Measurements from ENCODE around the gene RAVER1. TPM values are rescaled to one million over a fixed set of nuclear protein-coding genes. Genes with fewer than 3 reads are reported as not detected.
A peak's percentile ranks its signal among the peaks of the same experiment; 100 is the strongest.

RAVER1 gene
- total and polyA plus RNA-seq, 10 of the 15 experiments (the other 5 are each of a cell fraction or from before 2014, with no cell fraction given), result 0.03 to 87.0 (median 12.1) TPM

DNA sequence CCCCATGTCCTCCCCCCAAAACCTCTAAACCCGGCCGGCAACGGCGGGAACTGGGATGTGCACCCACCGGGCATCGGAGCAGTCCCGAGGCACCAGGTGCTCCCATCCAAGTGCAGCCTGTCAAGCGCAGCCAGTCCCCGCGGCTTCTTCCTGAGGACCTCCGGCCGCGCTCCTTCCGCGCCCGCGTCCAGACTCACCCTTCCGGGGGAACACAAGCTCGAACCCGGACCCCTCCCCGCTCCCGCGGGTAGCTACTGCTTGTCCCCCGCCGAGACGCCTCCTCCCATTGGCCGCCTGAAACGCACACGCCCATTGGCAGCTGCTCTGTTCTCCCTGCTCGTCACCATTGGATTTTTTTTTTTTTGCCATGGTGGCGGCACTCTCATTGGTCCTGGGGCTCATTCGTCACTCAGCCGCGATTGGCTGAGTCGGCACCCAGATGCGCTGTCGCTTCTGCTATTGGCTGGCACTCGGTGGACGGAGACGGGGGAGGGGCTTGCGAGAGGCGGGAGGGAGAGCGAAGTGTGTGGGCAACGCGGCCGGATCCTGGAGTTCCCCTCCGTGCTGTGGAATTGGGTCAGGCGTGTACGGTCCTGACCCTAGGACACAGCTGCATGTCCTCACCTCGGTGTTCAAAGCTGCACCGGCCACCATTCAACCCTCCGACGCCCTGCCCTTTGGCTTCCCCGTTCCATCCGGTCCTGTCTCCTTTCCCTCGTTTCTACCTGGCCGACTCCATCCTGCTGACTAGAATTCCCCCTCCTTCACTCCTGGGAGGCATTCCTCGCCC lies 47.2 kb upstream of the RAVER1 start, which contains the start of gene TYK2 (continued):
- TF ChIP-seq, protein P1, sequence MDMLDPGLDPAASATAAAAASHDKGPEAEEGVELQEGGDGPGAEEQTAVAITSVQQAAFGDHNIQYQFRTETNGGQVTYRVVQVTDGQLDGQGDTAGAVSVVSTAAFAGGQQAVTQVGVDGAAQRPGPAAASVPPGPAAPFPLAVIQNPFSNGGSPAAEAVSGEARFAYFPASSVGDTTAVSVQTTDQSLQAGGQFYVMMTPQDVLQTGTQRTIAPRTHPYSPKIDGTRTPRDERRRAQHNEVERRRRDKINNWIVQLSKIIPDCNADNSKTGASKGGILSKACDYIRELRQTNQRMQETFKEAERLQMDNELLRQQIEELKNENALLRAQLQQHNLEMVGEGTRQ (IDR thresholded peaks at IDR 0.05; ENCODE audit: borderline replicate concordance, low read depth, low read length), result no peak
- TF ChIP-seq PAX8 (IDR thresholded peaks at IDR 0.05) (no peak), MTA3 (IDR thresholded peaks at IDR 0.05; ENCODE audit: borderline replicate concordance, low read length) (no peak), RELA (IDR thresholded peaks at IDR 0.05; ENCODE audit: borderline replicate concordance, partially characterized antibody) (peak; percentile 95), IKZF1 (conservative IDR thresholded peaks at IDR 0.05) (peak; percentile 93), BACH1 (IDR thresholded peaks at IDR 0.05; ENCODE audit: borderline replicate concordance) (peak; percentile 74; the same call in 1 of the 2 replicates)

DNA sequence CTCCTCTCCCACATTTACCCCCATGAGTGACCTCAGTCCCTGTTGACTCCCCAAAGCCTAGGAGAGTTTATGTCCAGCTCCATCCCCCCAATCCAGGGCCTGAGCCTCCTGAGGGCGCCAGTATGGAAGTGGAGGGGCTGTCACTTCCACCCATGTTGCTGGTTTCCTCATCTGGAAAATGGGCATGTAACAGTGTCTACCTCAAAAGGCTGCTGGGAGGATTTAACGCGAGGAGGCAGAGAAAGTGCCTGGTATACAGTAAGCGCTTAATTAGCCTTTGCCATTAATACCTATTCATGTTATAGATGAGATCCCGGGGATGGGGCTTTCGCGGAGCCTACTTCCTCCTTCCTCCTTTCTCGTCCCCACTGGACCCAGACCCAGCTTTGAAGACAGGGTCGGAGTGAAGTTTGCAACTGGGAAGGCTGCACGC lies 46.6 kb upstream of the RAVER1 start:
- in situ Hi-C loops (cut with MboI), result no loop called here
- TSS peak; percentile 95 for BruUV-seq (replicated peaks)
- peaks cover 14% of the 10 kb centered on the region for H3K4me1 ChIP-seq (ENCODE audit: control insufficient read depth, insufficient read depth, low read length)
- no peaks in the 10 kb centered on the region for H4K20me1 ChIP-seq (ENCODE audit: control insufficient read depth, insufficient read depth)
- H3K9me3 ChIP-seq (replicated peaks; ENCODE audit: control insufficient read depth, insufficient read depth, low read length), result no peaks in the 10 kb centered on the region
- 0% methylated on average over 10 of the region's 10 CpGs for WGBS (ENCODE audit: insufficient coverage, insufficient replicate concordance, low lambda C conversion rate, missing lambda C conversion rate)
- peak overlapping the region; percentile 87 for H3K27ac ChIP-seq (ENCODE audit: control insufficient read depth, insufficient read depth)
- TF ChIP-seq LARP7 (IDR thresholded peaks at IDR 0.05) (0 out of 2 replicates have a peak, but pooled peaks have one; percentile 66), CREB1 (IDR thresholded peaks at IDR 0.05; ENCODE audit: low read depth) (no peak), SP1 (IDR thresholded peaks at IDR 0.05; ENCODE audit: low read depth, low read length) (no peak), SPI1 (IDR thresholded peaks at IDR 0.05; ENCODE audit: borderline replicate concordance, insufficient read depth, low read depth, low read length) (no peak), ZNF217 (IDR thresholded peaks at IDR 0.05) (0 out of 2 replicates have a peak, but pooled peaks have one; percentile 50), GATAD2B (conservative IDR thresholded peaks at IDR 0.05; ENCODE audit: low read depth) (0 out of 2 replicates have a peak, but pooled peaks have one; percentile 51), DPF2 (IDR thresholded peaks at IDR 0.05) (peak; percentile 36), IKZF2 (IDR thresholded peaks at IDR 0.05) (peak; percentile 17 to 27; a peak in 1 of 4 replicates), BMI1 (IDR thresholded peaks at IDR 0.05; ENCODE audit: borderline replicate concordance) (0 out of 2 replicates have a peak, but pooled peaks have one; percentile 24), TAF1 (IDR thresholded peaks at IDR 0.05; ENCODE audit: borderline replicate concordance, low read depth, low read length) (no peak), CHD4 (IDR thresholded peaks at IDR 0.05) (no peak), MTA2 (IDR thresholded peaks at IDR 0.05; ENCODE audit: low read depth) (peak; percentile 13; the same call in 1 of the 2 replicates), POU2F2 (IDR thresholded peaks at IDR 0.05; ENCODE audit: borderline replicate concordance, low read depth, low read length) (no peak; the same call in 2 of the 3 replicates)
- TF ChIP-seq, protein P2, sequence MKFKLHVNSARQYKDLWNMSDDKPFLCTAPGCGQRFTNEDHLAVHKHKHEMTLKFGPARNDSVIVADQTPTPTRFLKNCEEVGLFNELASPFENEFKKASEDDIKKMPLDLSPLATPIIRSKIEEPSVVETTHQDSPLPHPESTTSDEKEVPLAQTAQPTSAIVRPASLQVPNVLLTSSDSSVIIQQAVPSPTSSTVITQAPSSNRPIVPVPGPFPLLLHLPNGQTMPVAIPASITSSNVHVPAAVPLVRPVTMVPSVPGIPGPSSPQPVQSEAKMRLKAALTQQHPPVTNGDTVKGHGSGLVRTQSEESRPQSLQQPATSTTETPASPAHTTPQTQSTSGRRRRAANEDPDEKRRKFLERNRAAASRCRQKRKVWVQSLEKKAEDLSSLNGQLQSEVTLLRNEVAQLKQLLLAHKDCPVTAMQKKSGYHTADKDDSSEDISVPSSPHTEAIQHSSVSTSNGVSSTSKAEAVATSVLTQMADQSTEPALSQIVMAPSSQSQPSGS (IDR thresholded peaks at IDR 0.05; ENCODE audit: low read length), result no peak
- DNase-seq (ENCODE audit: low read depth, low spot score) (no peak), FAIRE-seq (no peak), ATAC-seq (peak; percentile 12)
- no peaks in the 10 kb centered on the region for H3K27me3 ChIP-seq (replicated peaks in 1 of 2; ENCODE audit: control insufficient read depth in 2 of 2, insufficient read depth in 2 of 2, low read length in 1 of 2)
- ChIA-PET SMC1A (ENCODE audit: uncharacterized antibody, unreplicated experiment) (interaction anchor here (0.9 to 4.5 kb wide), 7 partner anchors 9 to 109 kb away, joined by 3 to 39 read pairs (median 5); partner anchors contain the start of genes CDC37, ICAM1, ICAM5 and RAVER1), CTCF (interaction anchor here (0.6 to 12.4 kb wide), 7 partner anchors 9 to 121 kb away, joined by 3 to 370 read pairs (median 6); partner anchors contain the start of genes ICAM1 and RAVER1), RAD21 (ENCODE audit: unreplicated experiment) (interaction anchor here (0.6 to 5.6 kb wide), 15 partner anchors 9 to 448 kb away, joined by 3 to 62 read pairs (median 4); partner anchors contain the start of genes CDC37, DNMT1, ICAM1 and ICAM5), POLR2A (interaction anchor here (0.7 to 3.4 kb wide), 13 partner anchors 9 to 498 kb away, joined by 3 to 43 read pairs (median 4); partner anchors contain the start of genes CDC37, DNMT1, ICAM1 and ICAM5)
- H3K9ac ChIP-seq (ENCODE audit: control insufficient read depth, insufficient read depth, low read length), result peak overlapping the region; percentile 86
- peak overlapping the region; percentile 95 for H3K4me3 ChIP-seq
- peaks cover 25% of the 10 kb centered on the region for H3K79me2 ChIP-seq (ENCODE audit: control insufficient read depth, insufficient read depth, low read length)
- intact Hi-C loops (cut with micrococcal nuclease; ENCODE audit: unreplicated experiment), result loop anchor here (1.0 to 10.0 kb wide), 3 partner anchors 23 to 275 kb away; partner anchors contain the start of genes ANGPTL6, CDC37, ICAM1 and PPAN
- H2AFZ ChIP-seq (ENCODE audit: control insufficient read depth, low read depth, low read length), result peak overlapping the region; percentile 74
- peaks cover 3 to 5% of the 10 kb centered on the region in 2 experiments; a peak in 3 of 4 replicates for H3K36me3 ChIP-seq (ENCODE audit: control insufficient read depth in 2 of 2, insufficient read depth in 2 of 2, low read length in 1 of 2)
- peak overlapping the region; percentile 92 for H3K4me2 ChIP-seq (ENCODE audit: control insufficient read depth, insufficient read depth)

All from GM12878 (cell line).